Spleen (tissue), 11 donors: Measurements from ENCODE around the gene CERS5. TPM values are rescaled to one million over a fixed set of nuclear protein-coding genes. Genes with fewer than 3 reads are reported as not detected.

ENCODE experiments used
- DNase-seq: peaks from one replicate; pipeline ENCODE4 v3.0.0-alpha.2; 2020
- H3K27ac ChIP-seq, 8 donors: fragments of 200-600 bp; sonication (generic) in 7 of 8; 1 replicate in 4 of 8; 2 replicates in 4 of 8; pipeline versions ENCODE4 v1.5.0 to v1.8.0; 2016 to 2021; ENCODE audit warnings: inconsistent platforms in 4 of 8, mild to moderate bottlenecking in 4 of 8, moderate library complexity in 1 of 8
- H3K27me3 ChIP-seq, 7 donors: fragments of 200-600 bp; sonication (generic) in 6 of 7; replicated peaks in 1 of 7; 1 replicate in 4 of 7; 2 replicates in 3 of 7; pipeline versions ENCODE4 v1.5.0 to v1.8.0; 2016 to 2021; ENCODE audit warnings: inconsistent platforms in 3 of 7, mild to moderate bottlenecking in 1 of 7
- H3K36me3 ChIP-seq, 6 donors: fragments of 200-600 bp; sonication (generic) in 5 of 6; 1 replicate in 4 of 6; 2 replicates in 2 of 6; pipeline versions ENCODE4 v1.5.0 to v1.8.0; 2016 to 2021; ENCODE audit warnings: inconsistent platforms in 2 of 6
- H3K4me1 ChIP-seq, 6 donors: fragments of 200-600 bp; sonication (generic) in 5 of 6; 1 replicate in 3 of 6; 2 replicates in 3 of 6; pipeline versions ENCODE4 v1.5.0 to v1.8.0; 2016 to 2021; ENCODE audit warnings: inconsistent platforms in 3 of 6
- H3K4me3 ChIP-seq, 8 donors: fragments of 200-600 bp; sonication (generic) in 7 of 8; 1 replicate in 4 of 8; 2 replicates in 4 of 8; pipeline versions ENCODE4 v1.5.0 to v1.8.0; 2016 to 2021; ENCODE audit warnings: inconsistent platforms in 4 of 8, mild to moderate bottlenecking in 4 of 8, moderate library complexity in 2 of 8
- H3K9me3 ChIP-seq, 8 donors: fragments of 200-600 bp; sonication (generic) in 7 of 8; 1 replicate in 4 of 8; 2 replicates in 4 of 8; pipeline versions ENCODE4 v1.5.0 to v1.8.0; 2016 to 2021; ENCODE audit warnings: inconsistent platforms in 4 of 8
- CTCF ChIP-seq, 11 experiments: fragments of 200-600 bp in 7 of 11; fragments of 450-650 bp in 4 of 11; sonication (generic) in 4 of 11; IDR thresholded peaks in 8 of 11; conservative IDR thresholded peaks in 3 of 11; 1 replicate in 7 of 11; 2 replicates in 4 of 11; pipeline versions ENCODE4 v1.4.0 to v1.8.0; 2016 to 2021; ENCODE audit warnings: antibody characterized with exemption in 11 of 11, inconsistent platforms in 4 of 11, mild to moderate bottlenecking in 1 of 11
- POLR2A ChIP-seq, 3 donors: fragments of 450-650 bp; IDR thresholded peaks; one replicate each; pipeline ENCODE4 v1.5.1; 2017; ENCODE audit warnings: antibody characterized with exemption in 3 of 3, mild to moderate bottlenecking in 1 of 3
- POLR2AphosphoS5 ChIP-seq, 3 donors: sonication (generic); formaldehyde crosslinking; IDR thresholded peaks; one replicate each; pipeline ENCODE4 v1.5.1; 2017; ENCODE audit warnings: antibody characterized with exemption in 3 of 3
- WGBS, 5 donors: extraction: QIAGEN DNeasy Blood & Tissue Kit in 3 of 5; methylation state at CpG; one replicate each; pipeline versions ENCODE4 v1.1.5 to v1.1.7; 2013 to 2018; 5-methylcytosine and 5-hydroxymethylcytosine counted together
- intact Hi-C: fragments of 100-400 bp; cut with DNase I; formaldehyde crosslinking; loops from one replicate; pipeline ENCODE4 v1.15.0; 2023; ENCODE audit warnings: low total_unique reads
- polyA plus RNA-seq, 3 donors: library from polyadenylated mRNA; stranded (reverse); fragments of 200-250 nt; gene quantifications; one replicate each; pipeline ENCODE4 v1.2.1, GENCODE V29; 2013
- total RNA-seq, 7 donors: library from RNA; depleted of rRNA in 3 of 7; stranded (reverse); fragments of >200 nt in 3 of 7; fragmentation: NEBNext Ultra II Directional in 4 of 7; extraction: Animal tissue kit (Norgen Biotek cat#: 25700) in 4 of 7; gene quantifications; one replicate each; pipeline versions ENCODE4 v1.1.0 to v1.2.1, GENCODE V29; 2016 to 2021
- donor health status: healthy with polysubstance abuse.
- donor health status: DM: no; HTN: no; CAD: no; lungs with moderate emphysema.
- donor health status: DM: no; HTN: no; CAD: no.
- donor health status: Bipolar disorder and iron deficiency.
- donor health status: healthy.
- donor health status: DM: no; HTN: no; CAD: no.
- donor health status: DM: yes; HTN: yes; CAD: no.

CERS5 gene
- total and polyA plus RNA-seq, 10 donors = 21.8 to 90.8 (median 43.6) TPM

- Histone ChIP-seq H3K4me3 (peak overlapping the region in 1 of 8 donors; percentile 13), H3K9me3 (no peaks in the 10 kb centered on the region), H3K27me3 (peaks cover 0 to 3% (median 0%) of the 10 kb centered on the region in 7 donors), H3K36me3 (no peaks in the 10 kb centered on the region), H3K4me1 (peaks cover 0 to 31% (median 17%) of the 10 kb centered on the region in 6 donors), H3K27ac (no peak overlapping the region)
- intact Hi-C loops = no loop called here
- WGBS, 5 donors = 61 to 64% (median 61%) methylated on average over 40 to 46 of the region's 46 CpGs
- TF ChIP-seq POLR2A (IDR thresholded peaks at IDR 0.05) (no peak), POLR2AphosphoS5 (IDR thresholded peaks at IDR 0.05) (no peak), CTCF (IDR thresholded peaks at IDR 0.05 in 8 of 11, conservative IDR thresholded peaks at IDR 0.05 in 3 of 11) (no peak)
- peak; percentile 68 for DNase-seq
Observed at GRCh38 chr12:50081096-50081808, 85.9 kb downstream of the CERS5 start.

DNA sequence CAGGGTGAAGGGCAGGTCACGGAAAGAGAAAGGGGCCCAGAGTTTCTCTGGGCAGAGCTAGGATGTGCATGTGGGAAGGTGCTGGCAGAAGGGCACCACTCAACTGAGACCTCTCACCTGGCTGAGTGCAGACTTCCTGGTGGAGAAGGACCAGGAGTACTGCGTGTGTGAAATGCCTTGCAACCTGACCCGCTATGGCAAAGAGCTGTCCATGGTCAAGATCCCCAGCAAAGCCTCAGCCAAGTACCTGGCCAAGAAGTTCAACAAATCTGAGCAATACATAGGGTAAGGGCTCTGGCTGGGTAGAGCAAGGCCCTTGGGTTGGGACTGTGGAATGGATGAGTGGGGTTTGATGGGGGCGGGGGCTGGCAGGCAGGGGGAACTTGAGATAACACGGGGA lies 87.4 kb downstream of the CERS5 start:
- TF ChIP-seq POLR2A (IDR thresholded peaks at IDR 0.05) = no peak
- TF ChIP-seq CTCF (IDR thresholded peaks at IDR 0.05 in 8 of 11, conservative IDR thresholded peaks at IDR 0.05 in 3 of 11) = no peak
- no peak for TF ChIP-seq POLR2AphosphoS5 (IDR thresholded peaks at IDR 0.05)
- no peak overlapping the region for H3K4me3 ChIP-seq
- 82 to 92% (median 86%) methylated on average over 5 of the region's 5 CpGs for WGBS, 5 donors

More for the DNA sequence above, 87.4 kb downstream of the CERS5 start:
- H3K27me3 ChIP-seq = peaks cover 0 to 3% (median 0%) of the 10 kb centered on the region in 7 donors
- no peak overlapping the region for H3K27ac ChIP-seq
- no peaks in the 10 kb centered on the region for H3K36me3 ChIP-seq
- intact Hi-C loops = no loop called here
- peaks cover 3 to 25% (median 14%) of the 10 kb centered on the region in 6 donors for H3K4me1 ChIP-seq
- no peaks in the 10 kb centered on the region for H3K9me3 ChIP-seq
- peak; percentile 31 for DNase-seq

Other genes with a start within 250 kb of the CERS5 start
- not detected for gene AQP2, start 216.6 kb downstream of the CERS5 start, total RNA-seq
- not detected for gene AQP2, start 216.6 kb downstream of the CERS5 start, polyA plus RNA-seq
- gene AQP5, start 205.5 kb downstream of the CERS5 start, total RNA-seq = under 1 TPM in 3 of 7 donors, not detected in 4; 0.26 to 0.46 (median 0.30) TPM
- gene AQP5, start 205.5 kb downstream of the CERS5 start, polyA plus RNA-seq = under 1 TPM in 2 of 3 donors, not detected in 1; 0.05 to 0.45 TPM
- gene AQP6, start 194.4 kb downstream of the CERS5 start, total RNA-seq = under 1 TPM in 1 of 7 donors, not detected in 6; 0.36 TPM
- gene AQP6, start 194.4 kb downstream of the CERS5 start, polyA plus RNA-seq = under 1 TPM in 1 of 3 donors, not detected in 2; 0.03 TPM
- gene RACGAP1, start 141.9 kb downstream of the CERS5 start, total RNA-seq = 10 to 100 TPM in 4 of 7 donors, 1 to 10 TPM in 3; 8.1 to 21.1 (median 11.3) TPM
- 1 to 10 TPM; 3.4 to 6.9 (median 5.8) TPM for gene RACGAP1, start 141.9 kb downstream of the CERS5 start, polyA plus RNA-seq
- gene ASIC1, start 109.8 kb downstream of the CERS5 start, total RNA-seq = 1 to 10 TPM in 2 of 7 donors, under 1 TPM in 5; 0.26 to 1.3 (median 0.54) TPM
- under 1 TPM; 0.16 to 0.33 (median 0.22) TPM for gene ASIC1, start 109.8 kb downstream of the CERS5 start, polyA plus RNA-seq
- gene SMARCD1, start 82.0 kb downstream of the CERS5 start, total RNA-seq = 10 to 100 TPM; 47.3 to 85.7 (median 60.3) TPM
- 10 to 100 TPM; 17.4 to 25.3 (median 18.1) TPM for gene SMARCD1, start 82.0 kb downstream of the CERS5 start, polyA plus RNA-seq
- gene GPD1, start 63.4 kb downstream of the CERS5 start, total RNA-seq = under 1 TPM in 6 of 7 donors, not detected in 1; 0.13 to 0.79 (median 0.45) TPM
- gene GPD1, start 63.4 kb downstream of the CERS5 start, polyA plus RNA-seq = under 1 TPM; 0.44 to 0.72 (median 0.48) TPM
- 10 to 100 TPM; 45.9 to 68.2 (median 52.7) TPM for gene COX14, start 55.1 kb downstream of the CERS5 start, total RNA-seq
- gene COX14, start 55.1 kb downstream of the CERS5 start, polyA plus RNA-seq = 100 to 1,000 TPM in 1 of 3 donors, 10 to 100 TPM in 2; 75.5 to 116 (median 81.9) TPM
- 100 to 1,000 TPM in 1 of 7 donors, 10 to 100 TPM in 6; 59.5 to 102 (median 64.3) TPM for gene LIMA1, start 116.2 kb upstream of the CERS5 start, total RNA-seq
- gene LIMA1, start 116.2 kb upstream of the CERS5 start, polyA plus RNA-seq = 10 to 100 TPM; 15.3 to 45.1 (median 22.7) TPM
- gene FAM186A, start 229.2 kb upstream of the CERS5 start, total RNA-seq = not detected
- gene FAM186A, start 229.2 kb upstream of the CERS5 start, polyA plus RNA-seq = not detected
- gene LARP4, start 233.5 kb upstream of the CERS5 start, total RNA-seq = 10 to 100 TPM; 36.3 to 55.8 (median 48.7) TPM
- 1 to 10 TPM; 4.7 to 9.2 (median 5.6) TPM for gene LARP4, start 233.5 kb upstream of the CERS5 start, polyA plus RNA-seq